CD14-positive monocyte (primary cell): Measurements from ENCODE around the gene RHOA. TPM values are rescaled to one million over a fixed set of nuclear protein-coding genes. Genes with fewer than 3 reads are reported as not detected.

Experiments used
- DNase-seq, 3 donors: peaks; one replicate each; pipeline ENCODE4 v3.0.0-alpha.2; 2011 to 2022
- H2AFZ ChIP-seq: 2 replicates; pipeline ENCODE4 v1.6.0; 2012; ENCODE audit warnings: mild to moderate bottlenecking, low read depth, low read length, inconsistent platforms; ENCODE audit not compliant: insufficient read depth, poor library complexity, severe bottlenecking
- H3K27ac ChIP-seq, 2 donors: 1 replicate in 1 of 2; 2 replicates in 1 of 2; pipeline ENCODE4 v1.5.1; 2012 to 2013; ENCODE audit warnings: low read length in 2 of 2, control low read depth in 1 of 2, inconsistent platforms in 1 of 2, low read depth in 1 of 2, mild to moderate bottlenecking in 1 of 2
- H3K27me3 ChIP-seq, 2 donors: one replicate each; pipeline versions ENCODE4 v1.6.0 to v1.6.1; 2011 to 2013; ENCODE audit warnings: low read length in 2 of 2; ENCODE audit not compliant: control insufficient read depth in 2 of 2, insufficient read depth in 2 of 2
- H3K36me3 ChIP-seq, 2 donors: replicated peaks in 1 of 2; 1 replicate in 1 of 2; 2 replicates in 1 of 2; pipeline versions ENCODE4 v1.5.1 to v1.6.1; 2012 to 2013; ENCODE audit warnings: low read length in 2 of 2, control low read depth in 1 of 2, inconsistent platforms in 1 of 2, mild to moderate bottlenecking in 1 of 2; ENCODE audit not compliant: insufficient read depth in 2 of 2, control insufficient read depth in 1 of 2
- H3K4me1 ChIP-seq, 2 donors: 1 replicate in 1 of 2; 2 replicates in 1 of 2; pipeline versions ENCODE4 v1.5.1 to v1.6.1; 2012 to 2013; ENCODE audit warnings: low read length in 2 of 2, control low read depth in 1 of 2, inconsistent platforms in 1 of 2, mild to moderate bottlenecking in 1 of 2, moderate library complexity in 1 of 2; ENCODE audit not compliant: insufficient read depth in 2 of 2, control insufficient read depth in 1 of 2
- H3K4me2 ChIP-seq: replicated peaks from 2 replicates; pipeline ENCODE3; 2012; ENCODE audit warnings: low read length, moderate library complexity, mild to moderate bottlenecking; ENCODE audit not compliant: poor library complexity, severe bottlenecking; ENCODE audit errors: extremely low read depth
- H3K4me3 ChIP-seq, 3 experiments: fragments of 200-600 bp in 1 of 3; sonication (generic) in 1 of 3; replicated peaks in 1 of 3; 1 replicate in 2 of 3; 2 replicates in 1 of 3; pipeline ENCODE4 v1.5.1; 2011 to 2013; ENCODE audit warnings: low read length in 3 of 3, mild to moderate bottlenecking in 3 of 3, control low read depth in 2 of 3, low read depth in 2 of 3, inconsistent platforms in 1 of 3, moderate library complexity in 1 of 3
- H3K79me2 ChIP-seq: 2 replicates; pipeline ENCODE4 v1.6.0; 2012; ENCODE audit warnings: mild to moderate bottlenecking, control low read depth, inconsistent platforms, low read length, moderate library complexity; ENCODE audit not compliant: insufficient read depth
- H3K9ac ChIP-seq: 2 replicates; pipeline ENCODE4 v1.6.0; 2017; ENCODE audit warnings: low read length, mild to moderate bottlenecking; ENCODE audit not compliant: insufficient read depth, poor library complexity, severe bottlenecking
- H3K9me3 ChIP-seq, 2 donors: replicated peaks in 1 of 2; 1 replicate in 1 of 2; 2 replicates in 1 of 2; pipeline versions ENCODE4 v1.5.1 to v1.6.1; 2012 to 2013; ENCODE audit warnings: low read length in 2 of 2, control low read depth in 1 of 2; ENCODE audit not compliant: control insufficient read depth in 1 of 2, insufficient read depth in 1 of 2
- H4K20me1 ChIP-seq: 2 replicates; pipeline ENCODE4 v1.6.0; 2012; ENCODE audit warnings: mild to moderate bottlenecking, low read length, control low read depth, moderate library complexity; ENCODE audit not compliant: insufficient read depth
- H3K27ac Mint-ChIP-seq, 7 donors: one replicate each; pipeline ENCODE4 v1.8.0; 2020; ENCODE audit warnings: mild to moderate bottlenecking in 7 of 7, mixed read lengths in 7 of 7, moderate library complexity in 6 of 7, inconsistent platforms in 2 of 7
- H3K27me3 Mint-ChIP-seq, 3 donors: one replicate each; pipeline ENCODE4 v1.8.0; 2021 to 2022; ENCODE audit warnings: low read depth in 3 of 3, mild to moderate bottlenecking in 3 of 3, mixed read lengths in 3 of 3, moderate library complexity in 3 of 3, inconsistent platforms in 1 of 3
- H3K36me3 Mint-ChIP-seq, 2 donors: one replicate each; pipeline ENCODE4 v1.8.0; 2020; ENCODE audit warnings: mixed read lengths in 2 of 2, inconsistent platforms in 1 of 2, mild to moderate bottlenecking in 1 of 2
- H3K4me1 Mint-ChIP-seq: one replicate; pipeline ENCODE4 v1.8.0; 2020; ENCODE audit warnings: mild to moderate bottlenecking, mixed read lengths
- H3K4me3 Mint-ChIP-seq, 2 donors: one replicate each; pipeline ENCODE4 v1.8.0; 2020; ENCODE audit warnings: mild to moderate bottlenecking in 2 of 2, mixed read lengths in 2 of 2, moderate library complexity in 1 of 2
- H3K9me3 Mint-ChIP-seq, 7 donors: one replicate each; pipeline ENCODE4 v1.8.0; 2020 to 2022; ENCODE audit warnings: mixed read lengths in 7 of 7, mild to moderate bottlenecking in 6 of 7, moderate library complexity in 6 of 7, inconsistent platforms in 2 of 7
- CTCF ChIP-seq: fragments of 200-600 bp; IDR thresholded peaks from one replicate; pipeline ENCODE4 v1.8.0; 2022; ENCODE audit warnings: antibody characterized with exemption, mild to moderate bottlenecking
- WGBS: methylation state at CpG from one replicate; pipeline ENCODE4 v1.1.5; 2013; ENCODE audit warnings: missing lambda C conversion rate; ENCODE audit not compliant: insufficient coverage; 5-methylcytosine and 5-hydroxymethylcytosine counted together
- intact Hi-C, 2 donors: fragments of 100-400 bp; cut with micrococcal nuclease; formaldehyde crosslinking; loops; one replicate each; pipeline versions ENCODE4 v1.15.0 to v1.15.1; 2023
- polyA plus RNA-seq, 3 donors: library from polyadenylated mRNA; depleted of rRNA in 1 of 3; unstranded in 2 of 3; stranded (reverse) in 1 of 3; fragments of 300-500 nt in 2 of 3; fragments of >200 nt in 1 of 3; fragmentation: Illumina TruSeq in 2 of 3; gene quantifications; 1 replicate in 2 of 3; 2 replicates in 1 of 3; pipeline ENCODE4 v1.2.3, GENCODE V29; 2012 to 2021

The RHOA gene
- polyA plus RNA-seq, 3 donors = 624 to 1,306 (median 1,179) TPM

DNA sequence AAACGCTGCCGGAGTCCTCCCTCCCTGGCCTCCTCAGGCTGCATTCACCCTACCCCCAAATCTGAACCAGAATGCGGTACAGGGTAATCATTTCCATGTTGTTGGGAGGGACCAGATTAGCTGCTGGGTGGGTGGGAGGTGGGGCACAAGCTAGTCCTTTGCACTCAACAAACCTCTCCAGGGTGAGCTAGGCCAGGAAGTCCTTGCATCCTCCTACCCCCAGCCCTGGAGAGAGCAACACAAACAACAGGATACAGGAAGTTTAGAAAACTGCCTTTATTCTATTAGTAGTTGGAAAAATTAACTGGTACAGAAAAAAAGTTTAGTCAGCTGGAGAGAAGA, 52.9 kb downstream of the RHOA start:
- Mint-ChIP-seq H3K4me1 (peaks cover 40% of the 10 kb centered on the region), H3K27ac (peak overlapping the region; percentile 87 to 98 (median 97)), H3K27me3 (peaks cover 0 to 2% (median 2%) of the 10 kb centered on the region in 3 donors), H3K9me3 (peaks cover 0 to 5% (median 0%) of the 10 kb centered on the region in 7 donors), H3K36me3 (peaks cover 64 to 84% of the 10 kb centered on the region in 2 donors), H3K4me3 (peak overlapping the region; percentile 98 to 99)
- peak overlapping the region; percentile 93 for H3K9ac ChIP-seq
- intact Hi-C loops = loop anchor here in 1 of 2 donors (2.0 to 5.0 kb wide), 2 partner anchors 18 to 53 kb away; partner anchors contain the start of genes RHOA, TCTA and USP4
- no CpG with 5 or more reads among the region's 3 CpGs for whole genome bisulfite sequencing
- H2AFZ ChIP-seq = no peak overlapping the region
- peak overlapping the region; percentile 86 to 94 for H3K27ac ChIP-seq
- peaks cover 86% of the 10 kb centered on the region for H3K79me2 ChIP-seq
- no peaks in the 10 kb centered on the region for H3K9me3 ChIP-seq
- peaks cover 52 to 70% of the 10 kb centered on the region in 2 donors for H3K36me3 ChIP-seq
- peaks cover 38 to 53% of the 10 kb centered on the region in 2 donors for H3K4me1 ChIP-seq
- no peaks in the 10 kb centered on the region for H3K27me3 ChIP-seq
- H3K4me2 ChIP-seq = peak overlapping the region; percentile 95
- H3K4me3 ChIP-seq = peak overlapping the region in 2 of 3 experiments; percentile 87 to 93
- TF ChIP-seq CTCF = no peak
- no peak for DNase-seq
- H4K20me1 ChIP-seq = peaks cover 77% of the 10 kb centered on the region

- peak; percentile 87 to 89 (median 88) for DNase-seq
- H3K79me2 ChIP-seq = peaks cover 83% of the 10 kb centered on the region
Measured at GRCh38 chr3:49358217-49358883, 53.4 kb downstream of the RHOA start, which contains the start of gene GPX1. TSS of gene GPX1 (minus strand) at chr3:49358353. CDS start at chr3:49358278, 75 bp downstream.

More at GRCh38 chr3:49358217-49358883, 53.4 kb downstream of the RHOA start, which contains the start of gene GPX1:
- H3K27me3 ChIP-seq = no peaks in the 10 kb centered on the region
- peaks cover 72% of the 10 kb centered on the region for H4K20me1 ChIP-seq
- peak within 1 kb of the TSS; percentile 86 to 94 for H3K27ac ChIP-seq
- TF ChIP-seq CTCF = no peak
- WGBS = under 1% methylated on average over 33 of the region's 46 CpGs
- intact Hi-C loops = loop anchor here in 1 of 2 donors (2.0 to 5.0 kb wide), 2 partner anchors 18 to 54 kb away; partner anchors contain the start of genes RHOA, TCTA and USP4
- peak within 1 kb of the TSS; percentile 98 to 99 for H3K4me3 Mint-ChIP-seq
- peaks cover 47 to 65% of the 10 kb centered on the region in 2 donors for H3K36me3 ChIP-seq
- H3K27me3 Mint-ChIP-seq = peaks cover 2% of the 10 kb centered on the region in 3 donors
- H3K9me3 ChIP-seq = no peaks in the 10 kb centered on the region
- peak within 1 kb of the TSS; percentile 87 to 95 (median 93) for H3K4me3 ChIP-seq
- peaks cover 0 to 5% (median 0%) of the 10 kb centered on the region in 7 donors for H3K9me3 Mint-ChIP-seq
- H3K4me1 Mint-ChIP-seq = peaks cover 45% of the 10 kb centered on the region
- peak within 1 kb of the TSS; percentile 93 for H3K9ac ChIP-seq
- H3K27ac Mint-ChIP-seq = peak within 1 kb of the TSS; percentile 97 to 99 (median 98)
- H3K4me2 ChIP-seq = peak within 1 kb of the TSS; percentile 95
- H3K4me1 ChIP-seq = peaks cover 42 to 58% of the 10 kb centered on the region in 2 donors
- no peak within 1 kb of the TSS for H2AFZ ChIP-seq
- H3K36me3 Mint-ChIP-seq = peaks cover 61 to 79% of the 10 kb centered on the region in 2 donors
